Liver (tissue), 3 donors: ENCODE results near the gene DCST2.

ENCODE experiments used
- CTCF ChIP-seq: fragments of 150-350 bp; IDR thresholded peaks from 2 replicates; pipeline ENCODE4 v1.5.1; 2017; ENCODE audit warnings: improper control_type of control experiment, low read depth, low read length; ENCODE audit not compliant: missing input control
- EGR1 ChIP-seq, 2 donors: IDR thresholded peaks; 2 replicates each; pipeline ENCODE4 v1.6.1; 2016 to 2018; ENCODE audit warnings: antibody characterized with exemption in 2 of 2, low read depth in 2 of 2
- FOXA1 ChIP-seq: IDR thresholded peaks from 2 replicates; pipeline ENCODE4 v1.6.1; 2016; ENCODE audit warnings: antibody characterized with exemption
- GABPA ChIP-seq, 2 donors: IDR thresholded peaks in 1 of 2; conservative IDR thresholded peaks in 1 of 2; 2 replicates each; pipeline ENCODE4 v1.6.1; 2016; ENCODE audit warnings: antibody characterized with exemption in 2 of 2, mild to moderate bottlenecking in 1 of 2, moderate library complexity in 1 of 2
- HNF4A ChIP-seq, 2 donors: conservative IDR thresholded peaks; 2 replicates each; pipeline ENCODE4 v1.6.1; 2016; ENCODE audit warnings: antibody characterized with exemption in 2 of 2, mild to moderate bottlenecking in 2 of 2
- HNF4G ChIP-seq: IDR thresholded peaks from 2 replicates; pipeline ENCODE4 v1.6.1; 2016; ENCODE audit warnings: antibody characterized with exemption
- JUND ChIP-seq, 2 donors: IDR thresholded peaks; 2 replicates each; pipeline ENCODE4 v1.6.1; 2016; ENCODE audit warnings: antibody characterized with exemption in 2 of 2
- RAD21 ChIP-seq, 2 donors: IDR thresholded peaks; 2 replicates each; pipeline ENCODE4 v1.6.1; 2016; ENCODE audit warnings: antibody characterized with exemption in 2 of 2, mild to moderate bottlenecking in 2 of 2
- SP1 ChIP-seq: IDR thresholded peaks from 2 replicates; pipeline ENCODE4 v1.6.1; 2018; ENCODE audit warnings: antibody characterized with exemption, mild to moderate bottlenecking
- TF ChIP-seq, protein P1 (sequence below): IDR thresholded peaks from 2 replicates; pipeline ENCODE4 v1.6.1; 2016; ENCODE audit warnings: antibody characterized with exemption, mild to moderate bottlenecking
- TF ChIP-seq, protein P2 (sequence below): IDR thresholded peaks from 2 replicates; pipeline ENCODE4 v1.6.1; 2016; ENCODE audit warnings: antibody characterized with exemption
- TF ChIP-seq, protein P3 (sequence below): IDR thresholded peaks from 2 replicates; pipeline ENCODE4 v1.6.1; 2016; ENCODE audit warnings: antibody characterized with exemption
- donor health status: healthy.
- donor health status: healthy.

- TF ChIP-seq CTCF (no peak), FOXA1 (no peak), GABPA (IDR thresholded peaks at IDR 0.05 in 1 of 2, conservative IDR thresholded peaks at IDR 0.05 in 1 of 2) (no peak), HNF4G (no peak), RAD21 (IDR thresholded peaks at IDR 0.05) (no peak), SP1 (no peak), EGR1 (IDR thresholded peaks at IDR 0.05; ENCODE audit: low read depth in 2 of 2) (no peak), HNF4A (conservative IDR thresholded peaks at IDR 0.05) (no peak), JUND (IDR thresholded peaks at IDR 0.05) (no peak)
- TF ChIP-seq, protein P1, sequence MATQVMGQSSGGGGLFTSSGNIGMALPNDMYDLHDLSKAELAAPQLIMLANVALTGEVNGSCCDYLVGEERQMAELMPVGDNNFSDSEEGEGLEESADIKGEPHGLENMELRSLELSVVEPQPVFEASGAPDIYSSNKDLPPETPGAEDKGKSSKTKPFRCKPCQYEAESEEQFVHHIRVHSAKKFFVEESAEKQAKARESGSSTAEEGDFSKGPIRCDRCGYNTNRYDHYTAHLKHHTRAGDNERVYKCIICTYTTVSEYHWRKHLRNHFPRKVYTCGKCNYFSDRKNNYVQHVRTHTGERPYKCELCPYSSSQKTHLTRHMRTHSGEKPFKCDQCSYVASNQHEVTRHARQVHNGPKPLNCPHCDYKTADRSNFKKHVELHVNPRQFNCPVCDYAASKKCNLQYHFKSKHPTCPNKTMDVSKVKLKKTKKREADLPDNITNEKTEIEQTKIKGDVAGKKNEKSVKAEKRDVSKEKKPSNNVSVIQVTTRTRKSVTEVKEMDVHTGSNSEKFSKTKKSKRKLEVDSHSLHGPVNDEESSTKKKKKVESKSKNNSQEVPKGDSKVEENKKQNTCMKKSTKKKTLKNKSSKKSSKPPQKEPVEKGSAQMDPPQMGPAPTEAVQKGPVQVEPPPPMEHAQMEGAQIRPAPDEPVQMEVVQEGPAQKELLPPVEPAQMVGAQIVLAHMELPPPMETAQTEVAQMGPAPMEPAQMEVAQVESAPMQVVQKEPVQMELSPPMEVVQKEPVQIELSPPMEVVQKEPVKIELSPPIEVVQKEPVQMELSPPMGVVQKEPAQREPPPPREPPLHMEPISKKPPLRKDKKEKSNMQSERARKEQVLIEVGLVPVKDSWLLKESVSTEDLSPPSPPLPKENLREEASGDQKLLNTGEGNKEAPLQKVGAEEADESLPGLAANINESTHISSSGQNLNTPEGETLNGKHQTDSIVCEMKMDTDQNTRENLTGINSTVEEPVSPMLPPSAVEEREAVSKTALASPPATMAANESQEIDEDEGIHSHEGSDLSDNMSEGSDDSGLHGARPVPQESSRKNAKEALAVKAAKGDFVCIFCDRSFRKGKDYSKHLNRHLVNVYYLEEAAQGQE: no peak
- TF ChIP-seq, protein P2, sequence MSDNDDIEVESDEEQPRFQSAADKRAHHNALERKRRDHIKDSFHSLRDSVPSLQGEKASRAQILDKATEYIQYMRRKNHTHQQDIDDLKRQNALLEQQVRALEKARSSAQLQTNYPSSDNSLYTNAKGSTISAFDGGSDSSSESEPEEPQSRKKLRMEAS: no peak
- TF ChIP-seq, protein P3, sequence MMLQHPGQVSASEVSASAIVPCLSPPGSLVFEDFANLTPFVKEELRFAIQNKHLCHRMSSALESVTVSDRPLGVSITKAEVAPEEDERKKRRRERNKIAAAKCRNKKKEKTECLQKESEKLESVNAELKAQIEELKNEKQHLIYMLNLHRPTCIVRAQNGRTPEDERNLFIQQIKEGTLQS: no peak
Observed at GRCh38 chr1:155062151-155062686, 28.6 kb upstream of the DCST2 start.
